Ishikawa (cell line): ENCODE data around the gene NUDT14.

Experiments used
- CEBPB ChIP-seq: IDR thresholded peaks from 2 replicates; pipeline ENCODE4 v1.6.1; 2012
- CREB1 ChIP-seq: IDR thresholded peaks from 2 replicates; pipeline ENCODE4 v1.6.1; 2012; ENCODE audit warnings: low read depth
- EGR1 ChIP-seq: IDR thresholded peaks from 2 replicates; pipeline ENCODE4 v1.6.1; 2012
- EP300 ChIP-seq: IDR thresholded peaks from 2 replicates; pipeline ENCODE4 v1.6.1; 2012; ENCODE audit warnings: borderline replicate concordance
- FOXM1 ChIP-seq: IDR thresholded peaks from 2 replicates; pipeline ENCODE4 v1.6.1; 2012; ENCODE audit warnings: low read depth, borderline replicate concordance
- MAX ChIP-seq: IDR thresholded peaks from 2 replicates; pipeline ENCODE4 v1.6.1; 2012
- NFIC ChIP-seq: IDR thresholded peaks from 2 replicates; pipeline ENCODE4 v1.6.1; 2012
- RAD21 ChIP-seq: IDR thresholded peaks from 2 replicates; pipeline ENCODE4 v1.6.1; 2012; ENCODE audit warnings: low read depth
- REST ChIP-seq: IDR thresholded peaks from 2 replicates; pipeline ENCODE4 v1.6.1; 2012; ENCODE audit warnings: low read depth, mild to moderate bottlenecking
- TAF1 ChIP-seq: IDR thresholded peaks from 2 replicates; pipeline ENCODE4 v1.6.1; 2012; ENCODE audit warnings: low read depth, mild to moderate bottlenecking
- TCF12 ChIP-seq: IDR thresholded peaks from 2 replicates; pipeline ENCODE4 v1.6.1; 2012; ENCODE audit warnings: low read depth
- TEAD4 ChIP-seq: IDR thresholded peaks from 2 replicates; pipeline ENCODE4 v1.6.1; 2012
- USF1 ChIP-seq: IDR thresholded peaks from 2 replicates; pipeline ENCODE4 v1.6.1; 2012
- YY1 ChIP-seq: IDR thresholded peaks from 2 replicates; pipeline ENCODE4 v1.6.1; 2012; ENCODE audit warnings: low read depth
- ZBTB7A ChIP-seq: IDR thresholded peaks from 2 replicates; pipeline ENCODE4 v1.6.1; 2012; ENCODE audit warnings: low read depth

NUDT14 gene

GRCh38 chr14:105151084-105151837 lies 29.9 kb downstream of the NUDT14 start:
- TF ChIP-seq TAF1, result no peak
- TF ChIP-seq REST, result no peak
- TF ChIP-seq CEBPB, result no peak

GRCh38 chr14:105150368-105151083 lies 30.6 kb downstream of the NUDT14 start:
- TF ChIP-seq CREB1 (no peak), TCF12 (no peak), USF1 (no peak), FOXM1 (no peak), ZBTB7A (no peak), TAF1 (no peak), YY1 (no peak), REST (no peak), RAD21 (no peak), CEBPB (no peak), MAX (no peak), TEAD4 (no peak)

- no peak for TF ChIP-seq TEAD4
- no peak for TF ChIP-seq CREB1
- no peak for TF ChIP-seq NFIC
- TF ChIP-seq EP300, result no peak
- no peak for TF ChIP-seq TCF12
- TF ChIP-seq RAD21, result no peak
- no peak for TF ChIP-seq ZBTB7A
- no peak for TF ChIP-seq MAX
- TF ChIP-seq YY1, result no peak
- TF ChIP-seq FOXM1, result no peak
- no peak for TF ChIP-seq EGR1
Observed at GRCh38 chr14:105150026-105150367, 31.1 kb downstream of the NUDT14 start.

GRCh38 chr14:105149146-105149781 lies 31.8 kb downstream of the NUDT14 start:
- TF ChIP-seq EP300 (no peak), TCF12 (no peak), ZBTB7A (no peak), RAD21 (no peak), MAX (no peak), CREB1 (no peak), NFIC (no peak), CEBPB (no peak)

- TF ChIP-seq CREB1 (no peak), REST (no peak), NFIC (no peak), EGR1 (no peak), USF1 (no peak), ZBTB7A (no peak), CEBPB (no peak), EP300 (no peak), TEAD4 (no peak), RAD21 (no peak), MAX (no peak), TCF12 (no peak), TAF1 (no peak), FOXM1 (no peak), YY1 (no peak)
Observed at GRCh38 chr14:105148604-105149145, 32.4 kb downstream of the NUDT14 start.
